MCF 10A (cell line): ENCODE measurements around the gene CACNA1B. TPM values are rescaled to one million over a fixed set of nuclear protein-coding genes. Genes with fewer than 3 reads are reported as not detected.

Experiments used
- BruUV-seq: library from RNA; stranded (reverse); fragments of 400-500 nt; replicated peaks from 2 replicates; lab custom pipeline; 2021; lab: Mats Ljungman, UMichigan
- CTCF ChIA-PET: fragments of 300-600 bp; sonication (Branson Sonifier 250); formaldehyde crosslinking; extraction: SDS; loops from one replicate; lab custom pipeline; 2021; ENCODE audit warnings: antibody characterized with exemption, inconsistent platforms; lab: Yijun Ruan, JAX
- POLR2A ChIA-PET: fragments of 300-600, 350-650 bp; sonication (Branson Sonifier 250); formaldehyde crosslinking; extraction: SDS; loops from one replicate; lab custom pipeline; 2020; ENCODE audit warnings: antibody characterized with exemption, inconsistent platforms; lab: Yijun Ruan, JAX
- DNase-seq: peaks from one replicate; pipeline ENCODE4 v3.0.0-alpha.2; 2018; ENCODE audit not compliant: unreplicated experiment
- H3K27ac Mint-ChIP-seq: one replicate; pipeline ENCODE4 v1.8.0; 2022; ENCODE audit warnings: mild to moderate bottlenecking, low read depth, mixed read lengths; ENCODE audit not compliant: unreplicated experiment
- H3K27me3 Mint-ChIP-seq: one replicate; pipeline ENCODE4 v1.8.0; 2022; ENCODE audit warnings: mixed read lengths; ENCODE audit not compliant: insufficient read depth, unreplicated experiment
- H3K36me3 Mint-ChIP-seq: one replicate; pipeline ENCODE4 v1.8.0; 2022; ENCODE audit warnings: mild to moderate bottlenecking, moderate library complexity, mixed read lengths; ENCODE audit not compliant: insufficient read depth, unreplicated experiment
- H3K4me1 Mint-ChIP-seq: one replicate; pipeline ENCODE4 v1.8.0; 2022; ENCODE audit warnings: mixed read lengths; ENCODE audit not compliant: insufficient read depth, unreplicated experiment
- H3K4me3 Mint-ChIP-seq: one replicate; pipeline ENCODE4 v1.8.0; 2022; ENCODE audit warnings: mild to moderate bottlenecking, moderate library complexity, mixed read lengths; ENCODE audit not compliant: unreplicated experiment
- H3K9me3 Mint-ChIP-seq: one replicate; pipeline ENCODE4 v1.8.0; 2022; ENCODE audit warnings: mixed read lengths; ENCODE audit not compliant: unreplicated experiment
- intact Hi-C: fragments of 100-400 bp; cut with micrococcal nuclease; formaldehyde crosslinking; loops from 2 replicates; pipeline ENCODE4 v1.14.1; 2022
- total RNA-seq: library from RNA; stranded (reverse); gene quantifications from 2 replicates; pipeline ENCODE4 v1.2.3, GENCODE V29; 2022
- TF ChIP-seq, protein P1 (sequence below): fragments of 200-600 bp; IDR thresholded peaks from one replicate; pipeline ENCODE4 v1.8.0; 2022; ENCODE audit warnings: antibody characterized with exemption, mild to moderate bottlenecking; ENCODE audit not compliant: unreplicated experiment

The CACNA1B gene
- total RNA-seq, 1 experiment from 2014 or later = not detected

- TF ChIP-seq, protein P1, sequence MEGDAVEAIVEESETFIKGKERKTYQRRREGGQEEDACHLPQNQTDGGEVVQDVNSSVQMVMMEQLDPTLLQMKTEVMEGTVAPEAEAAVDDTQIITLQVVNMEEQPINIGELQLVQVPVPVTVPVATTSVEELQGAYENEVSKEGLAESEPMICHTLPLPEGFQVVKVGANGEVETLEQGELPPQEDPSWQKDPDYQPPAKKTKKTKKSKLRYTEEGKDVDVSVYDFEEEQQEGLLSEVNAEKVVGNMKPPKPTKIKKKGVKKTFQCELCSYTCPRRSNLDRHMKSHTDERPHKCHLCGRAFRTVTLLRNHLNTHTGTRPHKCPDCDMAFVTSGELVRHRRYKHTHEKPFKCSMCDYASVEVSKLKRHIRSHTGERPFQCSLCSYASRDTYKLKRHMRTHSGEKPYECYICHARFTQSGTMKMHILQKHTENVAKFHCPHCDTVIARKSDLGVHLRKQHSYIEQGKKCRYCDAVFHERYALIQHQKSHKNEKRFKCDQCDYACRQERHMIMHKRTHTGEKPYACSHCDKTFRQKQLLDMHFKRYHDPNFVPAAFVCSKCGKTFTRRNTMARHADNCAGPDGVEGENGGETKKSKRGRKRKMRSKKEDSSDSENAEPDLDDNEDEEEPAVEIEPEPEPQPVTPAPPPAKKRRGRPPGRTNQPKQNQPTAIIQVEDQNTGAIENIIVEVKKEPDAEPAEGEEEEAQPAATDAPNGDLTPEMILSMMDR = no peak
- POLR2A ChIA-PET = no interaction called here
- Mint-ChIP-seq H3K27ac (no peak overlapping the region), H3K9me3 (peaks cover 16% of the 10 kb centered on the region), H3K27me3 (no peaks in the 10 kb centered on the region), H3K4me1 (no peaks in the 10 kb centered on the region), H3K4me3 (no peak overlapping the region), H3K36me3 (no peaks in the 10 kb centered on the region)
- CTCF ChIA-PET = no interaction called here
- DNase-seq = no peak
- intact Hi-C loops = no loop called here
- no TSS peak for BruUV-seq
These were observed 240.3 kb downstream of the CACNA1B start for GRCh38 chr9:138117836-138118235.

DNA sequence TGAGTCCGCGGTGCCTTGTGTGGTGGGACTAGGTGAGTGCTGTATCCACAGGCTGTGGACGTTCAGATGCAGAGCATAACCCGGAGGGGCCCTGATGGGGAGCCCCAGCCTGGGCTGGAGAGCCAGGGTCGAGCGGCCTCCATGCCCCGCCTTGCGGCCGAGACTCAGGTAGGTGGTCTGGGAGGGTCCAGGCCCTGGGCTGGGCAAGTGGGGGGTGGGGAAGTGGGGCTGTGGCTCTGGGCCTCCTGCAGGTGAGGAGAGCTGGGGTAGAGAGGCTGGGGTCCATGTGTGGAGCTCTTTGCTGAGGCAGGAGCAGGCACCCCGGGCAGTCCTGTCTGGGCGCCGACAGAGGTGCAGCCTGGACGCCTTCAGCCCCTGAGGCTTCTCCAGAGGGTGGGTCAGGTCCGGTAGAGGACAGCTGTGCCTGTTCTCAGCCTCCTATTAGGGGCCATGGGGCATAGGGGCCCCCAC is 241.1 kb downstream of the CACNA1B start:
- Mint-ChIP-seq H3K27ac (no peak overlapping the region), H3K9me3 (peaks cover 8% of the 10 kb centered on the region), H3K36me3 (no peaks in the 10 kb centered on the region), H3K27me3 (no peaks in the 10 kb centered on the region), H3K4me1 (no peaks in the 10 kb centered on the region), H3K4me3 (no peak overlapping the region)
- BruUV-seq = no TSS peak
- no peak for DNase-seq
- TF ChIP-seq, protein P1 = no peak
- CTCF ChIA-PET = no interaction called here
- POLR2A ChIA-PET = no interaction called here
- intact Hi-C loops = no loop called here

DNA sequence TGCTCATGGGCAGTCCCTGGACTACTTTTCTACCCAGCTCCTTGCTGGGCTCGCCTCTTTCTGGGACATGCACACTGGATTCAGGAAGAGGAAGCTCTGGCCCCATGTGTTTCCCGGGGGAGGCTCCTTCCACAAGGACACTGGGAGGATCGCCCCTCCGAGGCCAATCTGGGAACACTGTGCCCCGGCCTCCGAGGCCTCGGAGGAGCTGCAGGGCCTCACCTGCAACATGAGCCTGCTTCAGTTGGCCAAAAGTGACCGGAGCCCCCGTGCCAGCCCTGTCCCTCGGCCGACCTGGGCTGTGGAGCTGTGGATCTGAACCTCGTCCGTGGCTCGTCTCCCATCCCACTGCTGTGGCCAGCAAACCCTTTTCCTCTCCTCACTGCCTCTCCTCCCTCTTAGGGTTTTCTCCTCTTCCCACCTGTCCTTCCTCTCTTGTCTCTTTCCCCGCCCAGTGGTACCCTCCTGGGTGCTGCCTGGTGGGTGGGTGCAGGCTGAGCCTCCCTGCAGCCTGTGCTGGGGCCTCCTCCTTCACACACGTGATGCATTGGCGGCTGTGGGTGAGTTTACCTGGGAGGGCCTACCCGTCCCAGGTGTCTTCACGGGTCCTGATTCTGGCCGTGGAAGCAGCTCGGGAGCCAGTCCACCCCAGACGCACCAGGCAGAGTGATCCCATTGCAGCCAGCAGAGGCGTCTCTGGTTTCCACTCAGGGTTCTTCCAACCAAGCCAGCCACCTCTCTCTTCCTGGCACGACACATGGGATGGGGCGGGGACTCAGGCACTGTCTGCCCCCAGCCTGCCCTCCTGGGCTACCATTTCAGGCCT is 241.8 kb downstream of the CACNA1B start:
- intact Hi-C loops = no loop called here
- Mint-ChIP-seq H3K9me3 (peaks cover 7% of the 10 kb centered on the region), H3K4me3 (no peak overlapping the region), H3K4me1 (no peaks in the 10 kb centered on the region), H3K27ac (no peak overlapping the region), H3K27me3 (no peaks in the 10 kb centered on the region), H3K36me3 (no peaks in the 10 kb centered on the region)
- TF ChIP-seq, protein P1 = no peak
- ChIA-PET POLR2A (no interaction called here), CTCF (no interaction called here)
- BruUV-seq = no TSS peak
- DNase-seq = no peak

DNA sequence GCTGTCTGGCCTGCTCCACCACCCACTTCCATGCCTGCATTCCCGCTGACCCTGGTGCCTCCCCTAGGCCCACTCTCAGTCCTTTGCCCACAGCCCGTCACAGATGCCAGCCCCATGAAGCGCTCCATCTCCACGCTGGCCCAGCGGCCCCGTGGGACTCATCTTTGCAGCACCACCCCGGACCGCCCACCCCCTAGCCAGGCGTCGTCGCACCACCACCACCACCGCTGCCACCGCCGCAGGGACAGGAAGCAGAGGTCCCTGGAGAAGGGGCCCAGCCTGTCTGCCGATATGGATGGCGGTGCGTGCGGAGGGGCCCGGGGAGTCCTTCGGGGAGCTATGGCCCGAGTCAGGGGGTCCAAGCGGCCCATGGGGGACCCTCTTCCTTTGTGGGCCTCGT is 242.5 kb downstream of the CACNA1B start:
- no peaks in the 10 kb centered on the region for H3K36me3 Mint-ChIP-seq
- CTCF ChIA-PET = no interaction called here
- no peaks in the 10 kb centered on the region for H3K27me3 Mint-ChIP-seq
- intact Hi-C loops = no loop called here
- no peaks in the 10 kb centered on the region for H3K4me1 Mint-ChIP-seq
- no TSS peak for BruUV-seq
- H3K4me3 Mint-ChIP-seq = no peak overlapping the region
- H3K9me3 Mint-ChIP-seq = peaks cover 7% of the 10 kb centered on the region
- TF ChIP-seq, protein P1 = no peak
- no peak overlapping the region for H3K27ac Mint-ChIP-seq
- POLR2A ChIA-PET = no interaction called here
- no peak for DNase-seq
